Measurements from ENCODE around the gene OSBPL10.

The OSBPL10 gene

DNA sequence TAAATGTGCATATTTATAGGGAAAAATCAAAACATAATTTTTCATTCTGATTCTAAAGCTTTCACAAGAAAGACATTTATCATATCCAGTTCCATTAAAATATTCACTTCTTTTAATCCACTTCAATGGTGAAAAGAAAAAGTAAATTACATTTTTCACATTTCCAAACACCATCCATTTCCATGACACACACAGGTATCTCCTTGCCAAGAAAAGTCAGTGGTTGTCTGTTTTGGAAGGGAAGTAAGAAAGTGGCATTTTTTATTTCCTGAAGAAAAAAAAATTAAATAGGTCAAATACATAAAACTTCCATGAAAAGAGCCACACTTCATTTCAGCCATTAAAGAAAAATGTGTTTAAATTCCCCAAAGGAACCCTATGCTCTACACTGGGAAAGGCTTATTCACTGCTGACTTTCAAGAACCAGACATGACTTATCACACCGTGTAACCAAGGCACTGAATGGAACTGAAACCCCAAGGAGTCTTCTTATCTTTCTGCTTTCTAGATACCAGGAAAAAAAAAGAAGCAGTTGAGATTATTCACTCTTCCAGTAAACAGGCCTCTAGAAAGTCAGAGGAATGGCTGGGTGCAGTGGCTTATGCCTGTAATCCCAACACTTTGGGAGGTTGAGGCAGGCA, 44.5 kb downstream of the OSBPL10 start:
- no peak overlapping the region for H3K4me3 ChIP-seq (ENCODE audit: low read depth, low read length)
- TF ChIP-seq, protein P1, sequence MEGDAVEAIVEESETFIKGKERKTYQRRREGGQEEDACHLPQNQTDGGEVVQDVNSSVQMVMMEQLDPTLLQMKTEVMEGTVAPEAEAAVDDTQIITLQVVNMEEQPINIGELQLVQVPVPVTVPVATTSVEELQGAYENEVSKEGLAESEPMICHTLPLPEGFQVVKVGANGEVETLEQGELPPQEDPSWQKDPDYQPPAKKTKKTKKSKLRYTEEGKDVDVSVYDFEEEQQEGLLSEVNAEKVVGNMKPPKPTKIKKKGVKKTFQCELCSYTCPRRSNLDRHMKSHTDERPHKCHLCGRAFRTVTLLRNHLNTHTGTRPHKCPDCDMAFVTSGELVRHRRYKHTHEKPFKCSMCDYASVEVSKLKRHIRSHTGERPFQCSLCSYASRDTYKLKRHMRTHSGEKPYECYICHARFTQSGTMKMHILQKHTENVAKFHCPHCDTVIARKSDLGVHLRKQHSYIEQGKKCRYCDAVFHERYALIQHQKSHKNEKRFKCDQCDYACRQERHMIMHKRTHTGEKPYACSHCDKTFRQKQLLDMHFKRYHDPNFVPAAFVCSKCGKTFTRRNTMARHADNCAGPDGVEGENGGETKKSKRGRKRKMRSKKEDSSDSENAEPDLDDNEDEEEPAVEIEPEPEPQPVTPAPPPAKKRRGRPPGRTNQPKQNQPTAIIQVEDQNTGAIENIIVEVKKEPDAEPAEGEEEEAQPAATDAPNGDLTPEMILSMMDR (IDR thresholded peaks at IDR 0.05; ENCODE audit: low read depth, low read length), result no peak

GRCh38 chr3:31934866-31935265, 46.2 kb downstream of the OSBPL10 start:
- TF ChIP-seq, protein P1 (IDR thresholded peaks at IDR 0.05; ENCODE audit: low read depth, low read length), result no peak
- H3K4me3 ChIP-seq (ENCODE audit: low read depth, low read length), result no peak overlapping the region

DNA sequence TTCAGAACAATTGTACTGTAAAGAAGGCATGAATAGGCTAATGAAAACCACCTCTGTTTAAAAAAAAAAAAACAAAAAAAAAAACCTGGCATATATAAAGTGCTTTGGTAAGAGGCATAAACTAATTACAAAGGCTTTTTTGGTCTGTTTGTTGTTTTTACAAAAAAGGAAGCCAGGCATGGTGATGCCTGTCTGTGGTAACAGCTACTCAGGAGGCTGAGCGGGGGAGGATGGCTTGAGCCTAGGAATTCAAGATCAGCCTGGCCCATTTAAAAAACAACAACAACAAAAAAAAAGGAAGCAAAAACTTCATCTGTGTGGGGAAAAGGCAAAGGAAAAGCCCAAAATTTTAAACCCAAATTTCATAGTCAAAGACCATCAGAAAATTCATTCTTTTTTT, 47.0 kb downstream of the OSBPL10 start:
- H3K4me3 ChIP-seq (ENCODE audit: low read depth, low read length), result no peak overlapping the region
- TF ChIP-seq, protein P1 (IDR thresholded peaks at IDR 0.05; ENCODE audit: low read depth, low read length), result no peak

GRCh38 chr3:31932990-31933389, 48.1 kb downstream of the OSBPL10 start:
- no peak overlapping the region for H3K4me3 ChIP-seq (ENCODE audit: low read depth, low read length)
- TF ChIP-seq, protein P1 (IDR thresholded peaks at IDR 0.05; ENCODE audit: low read depth, low read length), result no peak

DNA sequence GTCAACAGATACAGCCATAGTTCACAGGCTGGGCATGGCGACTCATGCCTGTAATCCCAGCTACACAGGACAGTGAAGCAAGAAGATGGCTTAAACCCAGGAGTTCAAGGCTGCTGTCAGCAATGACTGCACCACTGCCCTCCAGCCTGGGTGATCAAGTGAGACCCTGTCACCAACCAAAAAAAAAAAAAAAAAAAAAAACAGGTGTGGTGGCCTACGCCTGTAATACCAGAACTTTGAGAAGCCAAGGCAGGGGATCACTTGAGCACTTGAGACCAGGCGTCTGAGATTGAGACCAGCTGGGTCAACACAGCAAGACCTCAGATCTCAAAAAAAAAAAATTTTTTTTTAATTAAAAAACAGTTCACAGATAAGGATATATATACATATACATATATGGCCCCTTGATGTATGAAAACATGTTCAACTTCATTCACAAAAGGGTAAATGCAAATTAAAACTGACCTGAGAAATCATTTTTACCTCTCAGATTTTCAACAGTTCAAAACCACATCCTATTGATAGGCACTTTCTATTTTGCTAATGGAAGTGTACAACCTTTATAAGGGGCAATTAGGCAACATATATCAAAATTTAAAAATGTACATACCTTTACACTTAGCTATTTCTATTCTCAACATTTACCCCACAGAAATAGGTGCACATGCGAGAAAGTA, 51.1 kb downstream of the OSBPL10 start:
- no peak overlapping the region for H3K4me3 ChIP-seq (ENCODE audit: low read depth, low read length)
- TF ChIP-seq, protein P1 (IDR thresholded peaks at IDR 0.05; ENCODE audit: low read depth, low read length), result no peak

- TF ChIP-seq, protein P1 (IDR thresholded peaks at IDR 0.05; ENCODE audit: low read depth, low read length), result no peak
- H3K4me3 ChIP-seq (ENCODE audit: low read depth, low read length), result no peak overlapping the region
These were observed 53.3 kb downstream of the OSBPL10 start for GRCh38 chr3:31927811-31928210.

- TF ChIP-seq, protein P1 (IDR thresholded peaks at IDR 0.05; ENCODE audit: low read depth, low read length), result no peak
- H3K4me3 ChIP-seq (ENCODE audit: low read depth, low read length), result no peak overlapping the region
These were observed 54.5 kb downstream of the OSBPL10 start for GRCh38 chr3:31926543-31926942.
